H9 (cell line): ENCODE results near the gene CELA2A. TPM values are rescaled to one million over a fixed set of nuclear protein-coding genes. Genes with fewer than 3 reads are reported as not detected.
A peak's percentile ranks its signal among the peaks of the same experiment; 100 is the strongest.

Experiments used
- DNase-seq: peaks from one replicate; pipeline ENCODE4 v3.0.0-alpha.2; 2017
- H2AFZ ChIP-seq: one replicate; pipeline ENCODE4 v1.6.1; 2013; ENCODE audit warnings: mild to moderate bottlenecking, low read length, control low read depth, moderate library complexity
- H2AK5ac ChIP-seq: 2 replicates; pipeline ENCODE4 v1.6.1; 2013; ENCODE audit warnings: low read length, control low read depth, mixed read lengths; ENCODE audit not compliant: insufficient read length
- H2BK120ac ChIP-seq: one replicate; pipeline ENCODE4 v1.6.1; 2013; ENCODE audit warnings: low read depth, mild to moderate bottlenecking, low read length, control low read depth, inconsistent platforms; ENCODE audit not compliant: poor library complexity, severe bottlenecking
- H2BK12ac ChIP-seq: 2 replicates; pipeline ENCODE4 v1.6.1; 2013; ENCODE audit warnings: low read length, control low read depth, mixed read lengths, low read depth; ENCODE audit not compliant: insufficient read length
- H2BK15ac ChIP-seq: 2 replicates; pipeline ENCODE4 v1.6.1; 2013; ENCODE audit warnings: low read depth, low read length, control low read depth
- H2BK20ac ChIP-seq: one replicate; pipeline ENCODE4 v1.6.1; 2013; ENCODE audit warnings: low read depth, mild to moderate bottlenecking, low read length, control low read depth, inconsistent platforms; ENCODE audit not compliant: poor library complexity, severe bottlenecking
- H2BK5ac ChIP-seq: 2 replicates; pipeline ENCODE4 v1.6.1; 2013; ENCODE audit warnings: low read length, control low read depth, mixed read lengths; ENCODE audit not compliant: insufficient read length
- H3K14ac ChIP-seq: 2 replicates; pipeline ENCODE4 v1.6.1; 2013; ENCODE audit warnings: low read length, control low read depth; ENCODE audit not compliant: insufficient read depth
- H3K18ac ChIP-seq: 2 replicates; pipeline ENCODE4 v1.6.1; 2013; ENCODE audit warnings: low read depth, mild to moderate bottlenecking, mixed read lengths, low read length, control low read depth; ENCODE audit not compliant: insufficient read length
- H3K23ac ChIP-seq: 2 replicates; pipeline ENCODE4 v1.6.1; 2013; ENCODE audit warnings: low read length, control low read depth, mixed read lengths, low read depth; ENCODE audit not compliant: insufficient read length
- H3K23me2 ChIP-seq: 2 replicates; pipeline ENCODE4 v1.6.1; 2013; ENCODE audit warnings: low read depth, mild to moderate bottlenecking, mixed read lengths, low read length, control low read depth; ENCODE audit not compliant: insufficient read length, poor library complexity, severe bottlenecking
- H3K27ac ChIP-seq: 2 replicates; pipeline ENCODE4 v1.5.1; 2013; ENCODE audit warnings: low read length, control low read depth, mixed read lengths, low read depth; ENCODE audit not compliant: insufficient read length
- H3K27me3 ChIP-seq: 2 replicates; pipeline ENCODE4 v1.6.1; 2013; ENCODE audit warnings: low read length, control low read depth, inconsistent platforms; ENCODE audit not compliant: insufficient read depth
- H3K4ac ChIP-seq: 2 replicates; pipeline ENCODE4 v1.6.1; 2013; ENCODE audit warnings: low read depth, mild to moderate bottlenecking, control low read depth, inconsistent platforms, low read length, moderate library complexity
- H3K4me1 ChIP-seq: 2 replicates; pipeline ENCODE4 v1.6.1; 2013; ENCODE audit warnings: low read length, control low read depth, inconsistent platforms; ENCODE audit not compliant: insufficient read depth
- H3K4me2 ChIP-seq: 2 replicates; pipeline ENCODE4 v1.6.1; 2013; ENCODE audit warnings: low read length, control low read depth, mixed read lengths; ENCODE audit not compliant: insufficient read length, insufficient read depth
- H3K56ac ChIP-seq: 2 replicates; pipeline ENCODE4 v1.6.1; 2013; ENCODE audit warnings: low read depth, mild to moderate bottlenecking, mixed read lengths, low read length, control low read depth; ENCODE audit not compliant: insufficient read length
- H3K79me1 ChIP-seq: 2 replicates; pipeline ENCODE4 v1.6.1; 2013; ENCODE audit warnings: low read depth, mild to moderate bottlenecking, moderate library complexity, low read length, control low read depth, inconsistent platforms; ENCODE audit not compliant: insufficient read depth, poor library complexity, severe bottlenecking
- H3K79me2 ChIP-seq: 2 replicates; pipeline ENCODE4 v1.6.1; 2013; ENCODE audit warnings: low read length, control low read depth, inconsistent platforms; ENCODE audit not compliant: insufficient read depth
- H3K9ac ChIP-seq: 2 replicates; pipeline ENCODE4 v1.6.1; 2013; ENCODE audit warnings: low read length, control low read depth, mixed read lengths; ENCODE audit not compliant: insufficient read length; ENCODE audit errors: extremely low read depth
- H3K9me3 ChIP-seq: one replicate; pipeline ENCODE4 v1.6.1; 2013; ENCODE audit warnings: low read depth, low read length, inconsistent platforms; ENCODE audit not compliant: control insufficient read depth
- H3T11ph ChIP-seq: one replicate; pipeline ENCODE4 v1.6.1; 2013; ENCODE audit warnings: mild to moderate bottlenecking, low read length, control low read depth, inconsistent platforms
- H4K20me1 ChIP-seq: one replicate; pipeline ENCODE4 v1.6.1; 2013; ENCODE audit not compliant: control insufficient read depth, insufficient read length, insufficient read depth
- H4K5ac ChIP-seq: 2 replicates; pipeline ENCODE4 v1.6.1; 2013; ENCODE audit warnings: low read depth, mild to moderate bottlenecking, mixed read lengths, low read length, control low read depth; ENCODE audit not compliant: insufficient read length
- H4K8ac ChIP-seq: replicated peaks from 2 replicates; pipeline ENCODE4 v1.6.1; 2013; ENCODE audit warnings: low read length, control low read depth, mixed read lengths, low read depth; ENCODE audit not compliant: insufficient read length
- H4K91ac ChIP-seq: 2 replicates; pipeline ENCODE4 v1.6.1; 2013; ENCODE audit warnings: low read depth, mild to moderate bottlenecking, moderate library complexity, mixed read lengths, low read length, control low read depth; ENCODE audit not compliant: insufficient read length
- H3K27ac Mint-ChIP-seq, 3 experiments: 2 replicates in 2 of 3; 3 replicates in 1 of 3; pipeline ENCODE4 v1.8.0; 2020 to 2021; ENCODE audit warnings: mixed read lengths in 3 of 3, mild to moderate bottlenecking in 1 of 3, moderate library complexity in 1 of 3
- H3K27me3 Mint-ChIP-seq: 2 replicates; pipeline ENCODE4 v1.8.0; 2021; ENCODE audit warnings: low read depth, mild to moderate bottlenecking, moderate library complexity, mixed read lengths
- H3K36me3 Mint-ChIP-seq, 3 experiments: 2 replicates in 2 of 3; 3 replicates in 1 of 3; pipeline ENCODE4 v1.8.0; 2020 to 2021; ENCODE audit warnings: low read depth in 3 of 3, mixed read lengths in 3 of 3; ENCODE audit not compliant: insufficient read depth in 1 of 3
- H3K4me1 Mint-ChIP-seq, 2 experiments: 2 replicates each; pipeline ENCODE4 v1.8.0; 2020; ENCODE audit warnings: mixed read lengths in 2 of 2
- H3K4me3 Mint-ChIP-seq, 2 experiments: 2 replicates in 1 of 2; 3 replicates in 1 of 2; pipeline ENCODE4 v1.8.0; 2020 to 2021; ENCODE audit warnings: mild to moderate bottlenecking in 2 of 2, mixed read lengths in 2 of 2, moderate library complexity in 1 of 2
- H3K9me3 Mint-ChIP-seq, 2 experiments: 2 replicates in 1 of 2; 3 replicates in 1 of 2; pipeline ENCODE4 v1.8.0; 2020; ENCODE audit warnings: mild to moderate bottlenecking in 2 of 2, mixed read lengths in 2 of 2, moderate library complexity in 1 of 2
- CTCF ChIP-seq: fragments of 200-600 bp; sonication (generic); conservative IDR thresholded peaks from 3 replicates; pipeline ENCODE4 v1.8.0; 2021; ENCODE audit warnings: antibody characterized with exemption, mild to moderate bottlenecking
- WGBS: extraction: QIAGEN DNeasy Blood & Tissue Kit; methylation state at CpG from one replicate; pipeline ENCODE4 v1.1.7; 2013; ENCODE audit warnings: missing lambda C conversion rate, low lambda C conversion rate, mixed read lengths; ENCODE audit not compliant: insufficient read length; ENCODE audit errors: extremely low coverage; 5-methylcytosine and 5-hydroxymethylcytosine counted together
- total RNA-seq: library from RNA; stranded (reverse); gene quantifications from 2 replicates; pipeline ENCODE4 v1.2.1, GENCODE V29; 2021

The CELA2A gene
- total RNA-seq, 1 experiment from 2014 or later = not detected

- Mint-ChIP-seq H3K36me3 (peaks cover 7 to 15% (median 10%) of the 10 kb centered on the region in 3 experiments; a peak in 6 of 7 replicates), H3K9me3 (peaks cover 7 to 8% of the 10 kb centered on the region in 2 experiments), H3K27ac (peak overlapping the region in 2 of 3 experiments; percentile 55 to 68; a peak in 2 of 7 replicates), H3K4me3 (no peak overlapping the region), H3K27me3 (peaks cover 12% of the 10 kb centered on the region), H3K4me1 (peaks cover 13 to 16% of the 10 kb centered on the region in 2 experiments)
- Histone ChIP-seq H3K27ac (no peak overlapping the region), H3K9ac (no peak overlapping the region), H3K79me1 (no peaks in the 10 kb centered on the region), H4K8ac (no peak overlapping the region), H3K4ac (no peak overlapping the region), H3K9me3 (no peaks in the 10 kb centered on the region), H3K14ac (no peak overlapping the region), H3K18ac (no peak overlapping the region), H2BK15ac (no peak overlapping the region), H3K4me1 (no peaks in the 10 kb centered on the region), H2AK5ac (no peak overlapping the region), H2BK120ac (no peak overlapping the region), H2BK20ac (no peak overlapping the region), H3K23ac (no peak overlapping the region), H3K56ac (no peak overlapping the region), H4K20me1 (no peaks in the 10 kb centered on the region), H3K4me2 (no peak overlapping the region), H4K91ac (no peak overlapping the region), H3T11ph (no peak overlapping the region), H3K79me2 (no peaks in the 10 kb centered on the region), H2BK12ac (no peak overlapping the region), H3K27me3 (no peaks in the 10 kb centered on the region), H2BK5ac (no peak overlapping the region), H3K23me2 (no peaks in the 10 kb centered on the region), H2AFZ (no peak overlapping the region), H4K5ac (no peak overlapping the region)
- no CpG with 5 or more reads among the region's 18 CpGs for WGBS
- DNase-seq = no peak
- no peak for TF ChIP-seq CTCF
Observed at GRCh38 chr1:15417059-15417934, 39.2 kb upstream of the CELA2A start.
